Measurements from ENCODE around the gene CHCHD4. TPM values are rescaled to one million over a fixed set of nuclear protein-coding genes. Genes with fewer than 3 reads are reported as not detected.
"Not testable (repeated sequence)": the region's sequence is repeated elsewhere in the genome, so short reads cannot be mapped to it uniquely, and the experiment has no call there.

The CHCHD4 gene
- total RNA-seq, 1 donor from 2014 or later: 27.7 TPM

- intact Hi-C loops (cut with micrococcal nuclease); H3K4me1 Mint-ChIP-seq; H3K36me3 Mint-ChIP-seq (ENCODE audit: low read depth); H3K27me3 Mint-ChIP-seq; H3K4me3 Mint-ChIP-seq; DNase-seq; H3K27ac Mint-ChIP-seq: not testable (repeated sequence)
- H3K9me3 Mint-ChIP-seq: peaks cover 19% of the 10 kb centered on the region
These were observed 49.4 kb downstream of the CHCHD4 start for GRCh38 chr3:14075233-14075632.

- intact Hi-C loops (cut with micrococcal nuclease): no loop called here
- Mint-ChIP-seq H3K36me3 (ENCODE audit: low read depth) (no peaks in the 10 kb centered on the region), H3K27ac (no peak overlapping the region), H3K4me3 (no peak overlapping the region), H3K4me1 (no peaks in the 10 kb centered on the region), H3K27me3 (no peaks in the 10 kb centered on the region), H3K9me3 (peaks cover 3% of the 10 kb centered on the region)
- DNase-seq: no peak
These were observed 59.8 kb downstream of the CHCHD4 start for GRCh38 chr3:14064910-14065309.

GRCh38 chr3:14063152-14063551, 61.5 kb downstream of the CHCHD4 start:
- H3K4me1 Mint-ChIP-seq: no peaks in the 10 kb centered on the region
- H3K9me3 Mint-ChIP-seq: no peaks in the 10 kb centered on the region
- H3K27ac Mint-ChIP-seq: no peak overlapping the region
- intact Hi-C loops (cut with micrococcal nuclease): no loop called here
- no peak overlapping the region for H3K4me3 Mint-ChIP-seq
- H3K36me3 Mint-ChIP-seq (ENCODE audit: low read depth): no peaks in the 10 kb centered on the region
- DNase-seq: no peak
- peaks cover 2% of the 10 kb centered on the region for H3K27me3 Mint-ChIP-seq

Other genes with a start within 250 kb of the CHCHD4 start
- gene WNT7A, start 244.8 kb downstream of the CHCHD4 start, total RNA-seq: 0.05 TPM in 1 of 2 replicates, not detected in the other
- 38.7 and 39.4 TPM in 2 replicates for gene TMEM43, start 182 bp upstream of the CHCHD4 start, total RNA-seq
- 29.7 and 32.3 TPM in 2 replicates for gene XPC, start 53.7 kb upstream of the CHCHD4 start, total RNA-seq
- 17.4 and 18.0 TPM in 2 replicates for gene LSM3, start 53.9 kb upstream of the CHCHD4 start, total RNA-seq

Measured in activated CD4-positive, alpha-beta T cell treated with anti-CD3 and anti-CD28 coated beads, Interleukin-2, amount 10 ng/mL, durations not matched to agents 24 days and 14 days (primary cell).